ENCODE results near the gene IMMP2L.

GRCh38 chr7:110975486-110975885 lies 586.8 kb downstream of the IMMP2L start:
- TF ChIP-seq CTCF (IDR thresholded peaks at IDR 0.05; ENCODE audit: control extremely low read depth in 1 of 3, insufficient read depth in 1 of 3, low read depth in 1 of 3, low read length in 3 of 3), result no peak
- no peak for TF ChIP-seq E2F6 (IDR thresholded peaks at IDR 0.05)
- no peak for TF ChIP-seq FOSL1 (IDR thresholded peaks at IDR 0.05; ENCODE audit: insufficient read depth, low read depth, low read length)
- TF ChIP-seq SP1 (IDR thresholded peaks at IDR 0.05; ENCODE audit: low read depth, low read length), result no peak
- TF ChIP-seq KDM1A (IDR thresholded peaks at IDR 0.05; ENCODE audit: borderline replicate concordance, low read length), result no peak
- no peak for TF ChIP-seq POLR2A (IDR thresholded peaks at IDR 0.05; ENCODE audit: control extremely low read depth in 1 of 2, low read depth in 2 of 2, low read length in 2 of 2)
- TF ChIP-seq EZH2 (IDR thresholded peaks at IDR 0.05; ENCODE audit: low read depth, low read length, severe bottlenecking), result no peak
- no peak for TF ChIP-seq HDAC2 (IDR thresholded peaks at IDR 0.05; ENCODE audit: borderline replicate concordance in 1 of 2, low read depth in 2 of 2, low read length in 2 of 2)
- no peak for TF ChIP-seq EGR1 (IDR thresholded peaks at IDR 0.05; ENCODE audit: borderline replicate concordance, low read depth, low read length)
- no peak for TF ChIP-seq POLR2AphosphoS5 (IDR thresholded peaks at IDR 0.05; ENCODE audit: low read depth, low read length)
- no peak for TF ChIP-seq TCF12 (IDR thresholded peaks at IDR 0.05; ENCODE audit: low read depth, low read length)
- no peak for TF ChIP-seq SUZ12 (IDR thresholded peaks at IDR 0.05; ENCODE audit: low read length)
- no peak for TF ChIP-seq EP300 (IDR thresholded peaks at IDR 0.05; ENCODE audit: borderline replicate concordance in 1 of 2, low read depth in 2 of 2, low read length in 2 of 2)

All from H1 (cell line).